Upper lobe of left lung (tissue), 4 donors: ENCODE measurements around the gene CYP4F2.

Experiments used
- CTCF ChIP-seq, 6 experiments: fragments of 450-650 bp in 4 of 6; fragments of 200-600 bp in 2 of 6; sonication (generic) in 2 of 6; IDR thresholded peaks; one replicate each; pipeline ENCODE4 v1.5.1; 2016 to 2019; ENCODE audit warnings: antibody characterized with exemption in 6 of 6
- POLR2AphosphoS5 ChIP-seq, 2 donors: sonication (generic); formaldehyde crosslinking; IDR thresholded peaks; one replicate each; pipeline ENCODE4 v1.5.1; 2017; ENCODE audit warnings: antibody characterized with exemption in 2 of 2

GRCh38 chr19:15874821-15875474 is 22.9 kb downstream of the CYP4F2 start:
- TF ChIP-seq CTCF (IDR thresholded peaks at IDR 0.05) (no peak), POLR2AphosphoS5 (IDR thresholded peaks at IDR 0.05) (no peak)
